DOHH2 (cell line): ENCODE data around the gene ACOT9.

Experiments
- H3F3A ChIP-seq: fragments of 200-600 bp; sonication (generic), shearing (Covaris generic); 2 replicates; pipeline ENCODE4 v1.6.0; 2016; ENCODE audit warnings: antibody characterized with exemption, mild to moderate bottlenecking; ENCODE audit not compliant: control insufficient read depth, insufficient read depth
- H3K27ac ChIP-seq: fragments of 200-600 bp; sonication (generic); 2 replicates; pipeline ENCODE4 v1.5.1; 2014; ENCODE audit warnings: low read depth, mild to moderate bottlenecking, low read length, moderate library complexity
- H3K27me3 ChIP-seq: fragments of 200-600 bp; sonication (generic); 2 replicates; pipeline ENCODE4 v1.6.1; 2014; ENCODE audit warnings: mild to moderate bottlenecking, low read length, mixed read lengths; ENCODE audit not compliant: control insufficient read depth
- H3K36me3 ChIP-seq: fragments of 200-600 bp; sonication (generic); 2 replicates; pipeline ENCODE4 v1.6.1; 2014; ENCODE audit warnings: mild to moderate bottlenecking, low read length, moderate library complexity, mixed read lengths; ENCODE audit not compliant: control insufficient read depth
- H3K4me1 ChIP-seq: fragments of 200-600 bp; sonication (generic); 2 replicates; pipeline ENCODE4 v1.6.1; 2014; ENCODE audit warnings: mild to moderate bottlenecking, low read length, mixed read lengths; ENCODE audit not compliant: control insufficient read depth
- H3K4me2 ChIP-seq: fragments of 200-600 bp; sonication (generic); 2 replicates; pipeline ENCODE4 v1.6.0; 2014; ENCODE audit warnings: mild to moderate bottlenecking, low read length, moderate library complexity
- H3K4me3 ChIP-seq: fragments of 200-600 bp; sonication (generic); 2 replicates; pipeline ENCODE4 v1.5.1; 2014; ENCODE audit warnings: mild to moderate bottlenecking, low read length, mixed read lengths
- H3K79me2 ChIP-seq: fragments of 200-600 bp; sonication (generic); 2 replicates; pipeline ENCODE4 v1.6.1; 2014; ENCODE audit warnings: mild to moderate bottlenecking, low read length, mixed read lengths; ENCODE audit not compliant: control insufficient read depth
- H3K9me2 ChIP-seq: fragments of 200-600 bp; sonication (generic); replicated peaks from 2 replicates; pipeline ENCODE4 v1.6.1; 2014; ENCODE audit warnings: mild to moderate bottlenecking, low read length, mixed read lengths; ENCODE audit not compliant: control insufficient read depth
- H3K9me3 ChIP-seq: fragments of 200-600 bp; sonication (generic); 2 replicates; pipeline ENCODE4 v1.6.1; 2014; ENCODE audit warnings: antibody characterized with exemption, low read length, mixed read lengths; ENCODE audit not compliant: control insufficient read depth, insufficient read depth
- H4K20me1 ChIP-seq: fragments of 200-600 bp; sonication (generic); 2 replicates; pipeline ENCODE4 v1.6.0; 2014; ENCODE audit warnings: low read depth, mild to moderate bottlenecking, antibody characterized with exemption, low read length, moderate library complexity; ENCODE audit not compliant: control insufficient read depth, insufficient read depth
- EZH2phosphoT487 ChIP-seq: fragments of 200-600 bp; sonication (generic); IDR thresholded peaks from 2 replicates; pipeline ENCODE4 v1.6.1; 2017; ENCODE audit warnings: borderline replicate concordance, mild to moderate bottlenecking, antibody characterized with exemption, low read length, moderate library complexity, mixed read lengths
- TF ChIP-seq, protein P1 (sequence below): fragments of 200-600 bp; sonication (generic); IDR thresholded peaks from one replicate; pipeline ENCODE4 v1.5.1; 2014; ENCODE audit warnings: antibody characterized with exemption, mild to moderate bottlenecking, low read depth, low read length; ENCODE audit not compliant: poor library complexity, severe bottlenecking

ACOT9 gene

DNA sequence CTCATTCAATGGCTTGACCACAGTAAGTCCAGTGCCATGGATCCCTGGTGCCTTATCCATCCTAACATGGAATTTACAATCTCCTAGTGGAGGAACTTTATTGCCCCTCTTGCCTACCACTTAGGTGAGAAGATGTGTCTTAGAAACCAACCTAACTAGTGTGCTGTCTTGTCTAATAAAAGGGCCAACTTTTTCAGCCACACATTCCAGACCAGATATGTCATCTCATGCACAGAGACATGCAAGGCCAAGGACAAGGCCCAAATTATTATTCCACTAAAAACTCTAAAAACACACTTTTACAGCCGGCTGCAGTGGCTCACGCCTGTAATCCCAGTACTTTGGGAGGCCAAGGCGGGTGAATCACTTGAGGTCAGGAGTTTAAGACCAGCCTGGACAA lies 86.4 kb downstream of the ACOT9 start:
- Histone ChIP-seq H3K27ac (no peak overlapping the region), H3K4me3 (no peak overlapping the region), H3K36me3 (no peaks in the 10 kb centered on the region), H3K27me3 (no peaks in the 10 kb centered on the region), H3F3A (no peaks in the 10 kb centered on the region), H4K20me1 (no peaks in the 10 kb centered on the region), H3K4me1 (peaks cover under 1% of the 10 kb centered on the region; the same call in 1 of the 2 replicates), H3K79me2 (no peaks in the 10 kb centered on the region), H3K4me2 (no peak overlapping the region), H3K9me2 (no peaks in the 10 kb centered on the region), H3K9me3 (no peaks in the 10 kb centered on the region)
- TF ChIP-seq, protein P1, sequence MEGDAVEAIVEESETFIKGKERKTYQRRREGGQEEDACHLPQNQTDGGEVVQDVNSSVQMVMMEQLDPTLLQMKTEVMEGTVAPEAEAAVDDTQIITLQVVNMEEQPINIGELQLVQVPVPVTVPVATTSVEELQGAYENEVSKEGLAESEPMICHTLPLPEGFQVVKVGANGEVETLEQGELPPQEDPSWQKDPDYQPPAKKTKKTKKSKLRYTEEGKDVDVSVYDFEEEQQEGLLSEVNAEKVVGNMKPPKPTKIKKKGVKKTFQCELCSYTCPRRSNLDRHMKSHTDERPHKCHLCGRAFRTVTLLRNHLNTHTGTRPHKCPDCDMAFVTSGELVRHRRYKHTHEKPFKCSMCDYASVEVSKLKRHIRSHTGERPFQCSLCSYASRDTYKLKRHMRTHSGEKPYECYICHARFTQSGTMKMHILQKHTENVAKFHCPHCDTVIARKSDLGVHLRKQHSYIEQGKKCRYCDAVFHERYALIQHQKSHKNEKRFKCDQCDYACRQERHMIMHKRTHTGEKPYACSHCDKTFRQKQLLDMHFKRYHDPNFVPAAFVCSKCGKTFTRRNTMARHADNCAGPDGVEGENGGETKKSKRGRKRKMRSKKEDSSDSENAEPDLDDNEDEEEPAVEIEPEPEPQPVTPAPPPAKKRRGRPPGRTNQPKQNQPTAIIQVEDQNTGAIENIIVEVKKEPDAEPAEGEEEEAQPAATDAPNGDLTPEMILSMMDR = no peak
- no peak for TF ChIP-seq EZH2phosphoT487

- Histone ChIP-seq H3K27ac (no peak overlapping the region), H3K4me2 (no peak overlapping the region), H3K9me2 (no peaks in the 10 kb centered on the region), H3F3A (no peaks in the 10 kb centered on the region), H3K36me3 (no peaks in the 10 kb centered on the region), H4K20me1 (no peaks in the 10 kb centered on the region), H3K27me3 (no peaks in the 10 kb centered on the region), H3K9me3 (no peaks in the 10 kb centered on the region), H3K4me3 (no peak overlapping the region), H3K79me2 (no peaks in the 10 kb centered on the region), H3K4me1 (no peaks in the 10 kb centered on the region)
- TF ChIP-seq, protein P1 = no peak
Measured at GRCh38 chrX:23656091-23656490, 87.0 kb downstream of the ACOT9 start.
